NCI-H748 treated with DMSO at 0.1 percent for 48 hours (cell line): ENCODE measurements around the gene RNASE2.
"Not testable (repeated sequence)": the region's sequence is repeated elsewhere in the genome, so short reads cannot be mapped to it uniquely, and the experiment has no call there.

Experiments
- DNase-seq: peaks from one replicate; lab custom pipeline; 2025; lab: John Stamatoyannopoulos, UW

The RNASE2 gene

DNA sequence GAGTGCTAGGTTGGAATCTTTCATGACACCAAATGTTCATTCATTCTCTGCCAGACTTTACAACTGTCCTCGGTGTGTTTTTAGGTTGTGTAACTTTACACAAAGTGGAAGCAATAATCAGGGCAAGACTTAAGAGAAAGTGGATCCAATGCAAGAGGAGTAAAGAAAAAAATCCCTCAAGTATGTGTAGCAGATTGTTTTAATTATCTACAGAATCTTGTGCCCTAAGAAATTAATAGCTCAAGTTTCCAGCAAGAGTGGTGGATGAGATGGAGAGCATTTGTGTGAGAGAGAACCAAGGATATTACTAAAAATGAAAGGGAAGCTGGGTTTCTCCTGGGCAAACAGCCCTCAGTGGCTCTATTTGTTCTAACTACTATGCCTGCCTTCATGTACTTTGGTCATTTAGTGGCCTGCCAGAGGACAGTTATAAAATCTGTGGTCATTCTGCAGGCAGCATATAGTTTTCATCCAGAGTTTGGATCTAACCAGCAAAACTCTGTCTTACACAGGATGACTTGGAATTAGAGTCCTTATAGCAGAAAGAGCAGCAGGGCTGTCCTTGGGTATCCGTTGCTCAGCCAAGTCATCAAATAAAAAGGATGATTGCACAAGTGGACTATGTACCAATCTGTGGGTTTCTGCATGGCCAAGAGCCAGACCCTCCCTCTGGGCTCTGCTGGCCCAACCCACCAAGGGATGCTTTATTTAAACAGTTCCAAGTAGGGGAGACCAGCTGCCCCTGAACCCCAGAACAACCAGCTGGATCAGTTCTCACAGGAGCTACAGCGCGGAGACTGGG, at the start of gene RNASE2:
RNASE2 (plus strand) TSS at position 752 of the 802 bp plus-strand sequence. CDS start 285 bp downstream, outside the sequence.
- not testable (repeated sequence) for DNase-seq

DNA sequence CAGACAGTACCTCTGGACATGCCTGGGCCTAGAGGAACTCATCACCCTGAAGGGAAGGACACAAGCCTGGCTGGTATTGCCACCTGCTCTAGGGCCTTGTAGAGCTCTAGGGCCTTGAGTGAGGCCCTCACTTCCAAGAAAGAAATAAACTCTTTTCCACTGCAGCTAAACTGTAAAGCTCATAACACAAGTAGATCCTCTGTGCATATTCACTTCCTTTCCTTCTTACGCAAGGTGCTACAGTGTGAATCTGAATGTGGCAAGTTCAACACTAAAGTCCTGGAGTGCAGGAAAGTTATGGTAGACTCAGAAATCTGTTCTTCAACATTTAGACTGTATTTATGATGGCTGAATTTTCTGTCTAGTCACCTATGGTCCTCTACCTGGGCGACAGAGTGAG, 49.6 kb upstream of the RNASE2 start:
- no peak for DNase-seq

DNA sequence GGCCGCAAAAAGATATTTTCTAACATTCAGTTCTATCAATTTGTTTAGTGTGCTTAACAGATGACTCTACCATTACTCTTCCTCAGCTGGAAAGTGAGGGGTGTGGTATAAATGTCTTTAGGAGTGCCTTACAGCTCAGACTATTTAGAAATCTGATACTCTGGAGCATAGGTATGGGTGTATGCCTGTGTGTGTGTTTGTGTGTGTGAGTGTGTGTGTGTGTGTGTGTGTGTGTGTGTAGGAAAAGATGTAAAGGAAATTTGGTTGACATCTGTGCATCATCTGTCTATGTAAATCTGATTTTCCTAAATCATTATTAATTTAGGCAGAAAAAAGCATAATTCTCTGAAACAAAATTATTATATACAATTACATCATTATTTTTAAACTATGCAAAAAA, 48.1 kb upstream of the RNASE2 start:
- DNase-seq: no peak

DNA sequence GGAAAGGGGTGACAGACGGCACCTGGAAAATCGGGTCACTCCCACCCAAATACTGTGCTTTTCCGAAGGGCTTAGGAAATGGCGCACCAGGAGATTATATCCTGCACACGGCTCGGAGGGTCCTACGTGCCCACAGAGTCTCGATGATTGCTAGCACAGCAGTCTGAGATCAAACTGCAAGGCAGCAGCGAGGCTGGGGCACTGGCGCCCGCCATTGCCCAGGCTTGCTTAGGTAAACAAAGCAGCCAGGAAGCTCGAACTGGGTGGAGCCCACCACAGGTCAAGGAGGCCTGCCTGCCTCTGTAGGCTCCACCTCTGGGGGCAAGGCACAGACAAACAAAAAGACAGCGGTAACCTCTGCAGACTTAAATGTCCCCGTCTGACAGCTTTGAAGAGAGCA, 44.5 kb upstream of the RNASE2 start:
- DNase-seq: not testable (repeated sequence)

DNA sequence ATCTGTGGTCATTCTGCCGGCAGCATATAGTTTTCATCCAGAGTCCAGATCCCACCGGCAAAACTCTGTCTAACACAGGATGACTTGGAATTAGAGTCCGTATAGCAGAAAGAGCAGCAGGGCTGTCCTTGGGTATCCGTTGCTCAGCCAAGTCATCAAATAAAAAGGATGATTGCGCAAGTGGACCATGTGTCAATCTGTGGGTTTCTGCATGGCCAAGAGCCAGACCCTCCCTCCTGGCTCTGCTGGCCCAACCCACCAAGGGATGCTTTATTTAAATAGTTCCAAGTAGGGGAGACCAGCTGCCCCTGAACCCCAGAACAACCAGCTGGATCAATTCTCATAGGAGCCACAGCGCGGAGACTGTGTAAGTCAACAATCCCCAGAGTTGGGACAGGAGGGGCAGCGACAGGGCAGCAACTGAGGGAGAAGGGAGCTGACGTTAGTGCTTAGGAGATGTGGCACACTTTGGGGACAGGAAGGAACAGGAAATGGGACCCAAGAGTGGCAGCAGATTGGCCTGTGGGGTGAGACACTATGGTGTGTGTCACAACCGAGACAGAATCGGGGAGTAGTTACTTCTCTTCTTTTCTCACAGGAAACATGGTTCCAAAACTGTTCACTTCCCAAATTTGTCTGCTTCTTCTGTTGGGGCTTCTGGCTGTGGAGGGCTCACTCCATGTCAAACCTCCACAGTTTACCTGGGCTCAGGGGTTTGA, 36.1 kb upstream of the RNASE2 start:
- not testable (repeated sequence) for DNase-seq

DNA sequence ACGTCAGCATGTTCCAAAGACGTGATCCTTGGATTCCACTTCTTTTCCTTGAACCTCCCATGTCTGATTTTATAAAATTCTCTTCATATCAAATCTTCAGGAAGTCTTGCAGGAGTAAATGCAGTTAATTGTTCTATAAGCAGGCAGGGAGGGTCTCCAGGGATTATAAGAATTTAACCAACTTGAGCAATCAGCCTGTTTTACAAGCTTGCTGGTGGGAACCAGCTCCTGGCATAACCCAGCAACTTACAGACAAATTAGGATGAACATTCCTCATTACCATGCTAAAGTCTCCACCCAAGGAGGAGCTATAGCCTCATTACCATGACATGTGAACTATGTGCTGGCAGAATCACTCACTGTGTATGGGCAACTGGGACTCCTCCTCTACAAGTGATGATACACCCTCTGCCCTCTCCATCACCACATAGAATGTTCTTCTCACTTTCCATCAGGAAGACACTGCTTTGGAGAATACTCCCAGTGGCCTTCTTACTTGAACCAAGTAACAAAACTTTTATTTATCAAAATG, 31.5 kb upstream of the RNASE2 start:
- DNase-seq: not testable (repeated sequence)

DNA sequence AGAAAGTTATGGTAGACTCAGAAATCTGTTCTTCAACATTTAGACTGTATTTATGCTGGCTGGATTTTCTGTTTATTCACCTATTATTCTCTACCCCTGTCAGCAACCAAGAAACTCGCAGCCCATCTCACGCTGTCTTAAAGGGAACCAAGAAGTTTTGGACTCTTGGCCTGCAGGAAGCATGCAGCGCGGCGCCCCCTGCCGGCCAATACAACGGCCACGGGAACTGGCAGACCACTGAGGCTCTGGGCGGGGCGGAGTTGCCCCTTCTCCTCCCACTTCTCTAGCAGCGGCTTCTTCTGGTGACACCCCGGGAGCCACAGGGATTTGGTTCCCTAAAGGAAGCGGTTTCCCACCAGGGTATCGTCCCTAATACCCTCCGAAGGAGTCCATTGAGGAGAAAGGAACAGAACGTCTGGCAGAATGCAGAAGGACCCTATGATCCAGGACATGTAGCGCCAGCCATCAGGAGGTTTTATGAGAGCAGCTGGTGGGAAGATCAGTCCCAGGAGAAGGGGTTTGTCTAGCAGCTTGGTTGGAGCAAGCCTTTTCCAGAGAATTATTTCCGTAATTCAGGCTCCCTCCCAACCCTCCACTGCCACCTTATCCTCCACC, 21.0 kb upstream of the RNASE2 start:
- no peak for DNase-seq

DNA sequence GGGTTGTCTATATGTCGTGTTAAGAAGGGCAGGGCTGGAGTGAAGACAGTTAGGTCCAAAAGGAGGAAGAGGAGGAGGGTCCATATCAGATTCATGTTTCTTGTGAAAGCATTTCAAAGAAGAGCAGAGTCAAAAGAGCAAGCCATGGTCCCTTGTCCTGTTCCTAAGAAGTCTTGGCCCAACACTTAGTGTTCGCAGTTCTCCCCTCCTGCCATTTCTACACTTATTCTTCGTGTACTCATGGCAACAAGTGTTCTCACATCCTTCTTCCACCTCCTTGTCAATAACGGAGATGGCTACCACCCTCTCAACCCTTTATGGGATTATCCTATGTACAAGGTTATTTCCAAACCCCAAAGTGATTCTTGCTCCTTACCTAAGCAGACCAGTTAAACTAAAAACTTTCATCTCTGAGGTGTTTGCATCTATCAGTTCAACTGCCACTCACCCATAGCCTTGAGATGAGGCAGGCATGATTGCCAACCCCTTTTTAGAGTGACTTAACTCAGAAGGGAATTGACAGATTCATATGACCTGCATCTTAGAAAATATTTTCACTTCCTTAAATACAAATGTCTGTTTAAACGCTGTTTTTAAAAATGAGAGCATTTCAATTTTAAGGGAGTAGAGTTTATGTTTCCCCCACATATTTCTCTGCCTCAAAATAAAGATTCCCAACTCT, 19.8 kb upstream of the RNASE2 start:
- DNase-seq: no peak

DNA sequence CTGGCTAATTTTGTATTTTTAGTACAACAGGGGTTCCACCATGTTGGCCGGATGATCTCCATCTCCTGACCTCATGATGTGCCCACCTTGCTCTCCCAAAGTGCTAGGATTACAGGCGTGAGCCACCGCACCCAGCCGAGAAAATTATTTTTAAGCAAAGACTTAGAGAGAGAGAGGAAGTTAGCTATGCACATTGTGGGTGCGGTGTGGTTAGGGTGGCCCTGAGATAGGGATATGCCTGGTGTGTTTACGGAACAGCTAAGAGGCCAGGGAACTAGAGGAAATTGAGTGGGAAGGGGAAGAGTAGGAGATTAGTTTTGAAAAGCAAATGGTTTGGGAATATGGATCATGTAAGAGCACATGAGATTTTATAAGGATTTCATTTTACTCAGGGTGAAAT, 10.1 kb upstream of the RNASE2 start:
- DNase-seq: not testable (repeated sequence)

DNA sequence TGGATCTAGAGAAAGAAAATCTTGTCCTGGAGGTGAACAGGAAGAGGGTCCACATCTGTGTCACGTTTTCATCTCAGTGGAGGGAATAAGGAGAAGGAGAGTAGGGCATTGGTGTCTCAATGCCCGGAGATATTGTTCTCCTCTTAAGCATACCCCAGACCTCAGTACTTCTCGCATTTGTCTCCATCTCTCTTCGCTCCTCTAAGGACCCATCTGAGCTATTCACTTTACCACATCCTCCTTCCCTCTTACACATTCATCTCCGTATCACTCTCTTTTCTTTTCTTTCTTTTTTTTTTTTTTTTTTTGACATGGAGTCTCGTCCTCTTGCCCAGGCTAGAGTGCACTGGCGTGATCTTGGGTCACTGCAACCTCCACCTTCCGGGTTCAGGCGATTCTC, 8.6 kb upstream of the RNASE2 start:
- not testable (repeated sequence) for DNase-seq

DNA sequence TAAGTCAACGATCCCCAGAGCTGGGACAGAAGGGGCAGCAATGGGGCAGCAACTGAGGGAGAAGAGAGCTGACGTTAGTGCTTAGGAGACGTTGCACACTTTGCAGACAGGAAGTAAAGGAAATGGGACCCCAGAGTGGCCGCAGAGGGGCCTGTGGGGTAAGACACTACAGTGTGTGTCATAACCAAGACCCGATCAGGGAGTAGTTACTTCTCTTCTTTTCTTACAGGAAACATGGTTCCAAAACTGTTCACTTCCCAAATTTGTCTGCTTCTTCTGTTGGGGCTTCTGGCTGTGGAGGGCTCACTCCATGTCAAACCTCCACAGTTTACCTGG, 219 bp downstream of the RNASE2 start:
- DNase-seq: not testable (repeated sequence)

DNA sequence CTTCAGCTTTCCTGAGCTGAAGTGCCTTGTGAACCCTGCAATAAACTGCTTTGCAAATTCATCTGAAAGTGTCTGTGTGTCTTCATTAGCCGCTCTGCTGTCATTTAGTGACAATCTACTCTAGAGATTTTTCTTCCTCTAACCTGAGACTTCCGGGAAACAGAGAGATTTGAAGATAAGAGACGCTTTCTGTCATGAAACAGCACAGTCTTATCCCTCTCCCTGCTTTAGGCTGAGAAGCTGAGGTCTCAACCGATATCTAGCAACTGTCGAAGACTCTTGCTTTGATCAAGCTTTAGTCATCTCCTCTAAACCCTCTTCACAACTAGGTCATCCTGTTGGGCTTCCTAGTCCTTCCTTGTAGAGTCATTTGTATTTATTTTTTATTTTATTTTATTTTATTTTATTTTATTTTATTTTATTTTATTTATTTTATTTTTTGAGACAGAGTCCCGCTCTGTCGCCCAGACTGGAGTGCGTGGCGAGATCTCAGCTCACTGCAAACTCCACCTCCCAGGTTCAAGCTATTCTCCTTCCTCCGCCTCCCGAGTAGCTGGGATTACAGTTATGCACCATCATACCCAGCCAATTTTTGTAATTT, 1.2 kb downstream of the RNASE2 start:
- no peak for DNase-seq

DNA sequence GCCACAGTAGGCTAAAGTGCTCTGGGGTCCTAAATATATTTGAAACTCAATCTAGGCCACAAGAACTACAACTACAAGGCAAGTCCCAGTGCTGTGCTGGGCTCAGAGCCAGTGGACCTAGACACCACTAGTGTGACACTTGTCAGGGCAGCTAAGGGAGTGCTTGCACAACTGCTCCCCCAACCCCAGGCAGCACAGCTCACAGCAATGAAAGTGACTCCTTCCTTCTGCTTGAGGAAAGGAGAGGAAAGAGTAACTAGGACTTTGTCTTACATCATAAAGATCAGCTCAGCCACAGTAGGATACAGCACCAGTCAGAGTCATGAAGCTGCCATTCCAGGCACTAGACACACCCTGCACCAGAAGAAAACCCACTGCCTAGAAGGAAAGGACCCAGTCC, 3.7 kb downstream of the RNASE2 start:
- DNase-seq: not testable (repeated sequence)

DNA sequence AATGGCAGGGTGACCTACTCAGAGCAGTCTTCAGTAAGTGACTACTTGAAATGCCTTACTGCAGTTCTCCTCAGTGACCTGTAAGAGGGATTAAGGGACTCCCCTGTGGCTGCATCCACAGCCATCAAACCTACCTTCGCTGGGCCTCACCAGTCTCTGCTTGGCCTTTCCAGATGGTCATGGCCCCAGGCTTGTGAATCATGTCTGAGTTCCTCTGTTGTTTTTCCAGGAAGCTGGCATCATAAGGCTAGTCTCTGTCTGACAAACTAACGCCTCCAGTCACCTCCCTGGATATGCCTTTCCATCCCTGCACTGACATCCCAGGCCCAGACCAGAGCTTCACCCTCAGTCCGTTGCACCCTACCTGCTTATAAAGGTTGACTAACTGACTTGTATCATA, 14.0 kb downstream of the RNASE2 start:
- DNase-seq: no peak

DNA sequence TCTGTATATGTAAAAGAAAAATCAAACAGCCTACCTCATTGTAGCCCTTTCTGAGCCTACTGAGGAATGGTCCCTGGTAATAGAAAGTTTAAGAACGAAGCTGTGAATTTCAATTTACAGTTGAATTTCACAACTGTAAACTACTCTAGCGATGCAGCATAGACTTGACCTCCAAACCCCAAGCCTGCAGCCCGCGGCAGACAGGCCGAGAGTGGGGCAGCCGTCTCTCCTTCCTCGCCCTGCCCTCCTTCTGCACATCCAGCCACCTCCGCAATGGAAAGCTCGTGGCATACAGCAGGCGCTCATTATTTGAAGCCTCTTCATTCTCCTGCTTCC, 15.3 kb downstream of the RNASE2 start:
- no peak for DNase-seq

DNA sequence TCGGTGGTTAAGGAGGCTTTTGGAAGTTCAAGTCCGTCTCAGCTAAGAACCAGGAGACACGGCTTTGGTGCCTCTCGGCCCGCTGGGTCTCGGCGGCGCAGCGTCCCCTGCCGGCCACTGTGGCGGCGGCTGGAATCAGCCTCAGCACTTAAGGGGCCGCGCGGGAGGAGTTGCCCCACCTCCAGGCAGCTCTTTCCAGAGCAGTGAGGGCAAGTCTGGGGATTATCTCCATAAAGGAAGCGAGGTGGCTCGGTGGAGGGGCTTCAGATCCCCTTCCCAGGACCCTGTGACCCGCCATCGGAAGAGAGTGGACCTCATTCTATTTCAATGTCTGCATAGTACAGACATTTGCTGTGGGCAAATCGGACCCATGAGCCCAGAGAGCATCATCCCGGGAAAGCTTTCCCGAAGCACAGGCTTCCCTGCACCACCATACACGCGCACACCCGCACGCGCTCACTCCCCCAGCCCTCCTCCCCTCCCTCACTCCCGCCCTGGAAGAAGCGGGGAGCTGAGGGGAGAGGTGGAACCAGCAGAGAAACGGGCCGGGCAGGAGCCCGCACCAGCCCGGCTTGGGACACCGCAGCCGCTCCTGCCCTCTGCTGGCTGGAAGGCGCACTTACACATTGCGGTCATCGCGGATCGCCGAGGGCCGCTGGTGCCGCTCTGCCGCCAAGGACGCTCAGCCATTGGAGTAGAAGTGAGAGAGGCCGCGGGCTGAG, 15.9 kb downstream of the RNASE2 start:
- peak; percentile 51 for DNase-seq

DNA sequence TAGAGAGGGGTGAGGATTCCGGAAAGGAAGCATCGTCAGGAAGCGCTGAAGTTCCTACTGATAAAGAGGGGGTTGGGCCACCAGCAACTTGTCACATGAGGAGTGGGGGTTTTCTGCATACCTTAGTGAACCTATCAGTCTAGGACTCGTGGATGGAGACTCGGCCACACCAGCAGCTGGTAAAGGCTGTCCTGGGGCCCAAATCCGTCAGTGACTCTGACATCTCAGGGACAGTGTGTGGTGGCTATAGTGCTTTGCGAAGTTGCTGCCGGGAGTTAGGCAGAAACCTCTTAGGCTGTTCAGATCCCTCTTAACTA, 16.4 kb downstream of the RNASE2 start:
- DNase-seq: no peak

DNA sequence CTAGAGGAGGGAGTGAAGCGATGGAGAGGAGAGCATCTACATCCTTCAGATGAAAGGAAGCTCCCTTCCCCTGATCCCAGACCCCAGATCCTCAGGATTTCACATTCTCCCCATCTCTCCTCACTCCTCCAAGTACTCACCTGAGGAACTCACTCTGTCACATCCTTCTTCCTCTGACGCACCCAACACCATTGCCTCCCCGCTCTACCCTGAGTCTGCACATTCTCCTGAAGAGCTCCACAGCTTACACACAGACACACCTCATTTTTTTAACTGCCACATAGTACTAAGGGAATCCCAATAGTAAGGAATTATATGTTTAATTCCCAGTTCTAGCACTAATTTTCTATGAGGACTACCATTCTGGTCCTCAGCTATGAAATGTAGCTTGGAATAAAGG, 18.2 kb downstream of the RNASE2 start:
- no peak for DNase-seq

DNA sequence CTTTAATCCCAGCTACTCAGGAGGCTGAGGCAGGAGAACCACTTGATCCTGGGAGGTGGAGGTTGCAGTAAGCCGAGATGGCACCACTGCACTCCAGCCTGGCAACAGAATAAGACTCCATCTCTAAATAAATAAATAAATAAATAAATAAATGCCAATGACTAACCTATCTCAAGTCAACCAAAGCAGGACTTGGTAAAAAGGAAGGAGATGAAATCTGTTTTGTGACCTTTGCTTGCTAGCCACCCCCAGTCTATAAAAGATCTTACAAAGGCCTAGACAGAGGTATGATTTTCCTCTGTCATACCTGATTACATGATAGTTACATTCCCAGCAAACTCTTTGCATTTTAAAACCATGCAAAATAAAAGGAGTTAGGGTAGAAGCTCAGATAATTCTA, 21.0 kb downstream of the RNASE2 start:
- no peak for DNase-seq

DNA sequence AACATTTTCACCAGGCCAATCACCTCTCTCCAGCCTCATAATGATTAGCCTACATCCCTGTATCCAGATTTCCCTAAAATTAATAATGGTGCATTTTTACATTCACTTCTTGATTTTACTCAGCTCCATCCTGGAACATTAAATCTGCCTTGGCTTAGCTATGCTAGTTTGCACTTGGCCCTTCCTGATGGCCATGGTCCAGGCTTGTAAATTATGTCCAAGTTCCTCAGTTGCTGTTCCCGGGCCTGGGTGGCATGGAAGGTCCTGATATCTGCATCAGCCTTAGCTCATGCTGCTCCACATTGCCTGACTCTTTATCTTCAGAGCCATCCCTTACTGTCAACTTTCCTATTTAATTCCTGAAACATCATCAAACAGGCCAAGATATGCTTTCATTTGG, 23.4 kb downstream of the RNASE2 start:
- no peak for DNase-seq

DNA sequence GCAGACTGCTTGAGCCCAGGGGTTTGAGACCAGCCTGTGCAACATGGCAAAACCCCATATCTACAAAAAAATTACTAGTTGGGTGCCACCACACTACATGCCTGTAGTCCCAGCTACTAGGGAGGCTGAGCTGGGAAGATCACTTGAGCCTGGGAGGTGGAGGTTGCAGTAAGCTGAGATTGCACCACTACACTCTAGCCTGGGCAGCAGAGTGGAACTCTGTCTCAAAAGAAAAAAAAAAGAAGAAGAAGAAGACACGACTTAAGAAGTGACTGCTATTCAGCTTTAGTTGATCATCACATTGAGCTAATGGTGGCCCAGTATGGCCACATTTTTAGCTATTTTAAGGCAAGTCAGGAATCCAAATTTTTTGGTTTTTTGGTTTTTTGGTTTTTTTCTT, 25.6 kb downstream of the RNASE2 start:
- no peak for DNase-seq
